Measurements from ENCODE around the gene TNS3.
"Not testable (repeated sequence)": the region's sequence is repeated elsewhere in the genome, so short reads cannot be mapped to it uniquely, and the experiment has no call there.

Gene TNS3

DNA sequence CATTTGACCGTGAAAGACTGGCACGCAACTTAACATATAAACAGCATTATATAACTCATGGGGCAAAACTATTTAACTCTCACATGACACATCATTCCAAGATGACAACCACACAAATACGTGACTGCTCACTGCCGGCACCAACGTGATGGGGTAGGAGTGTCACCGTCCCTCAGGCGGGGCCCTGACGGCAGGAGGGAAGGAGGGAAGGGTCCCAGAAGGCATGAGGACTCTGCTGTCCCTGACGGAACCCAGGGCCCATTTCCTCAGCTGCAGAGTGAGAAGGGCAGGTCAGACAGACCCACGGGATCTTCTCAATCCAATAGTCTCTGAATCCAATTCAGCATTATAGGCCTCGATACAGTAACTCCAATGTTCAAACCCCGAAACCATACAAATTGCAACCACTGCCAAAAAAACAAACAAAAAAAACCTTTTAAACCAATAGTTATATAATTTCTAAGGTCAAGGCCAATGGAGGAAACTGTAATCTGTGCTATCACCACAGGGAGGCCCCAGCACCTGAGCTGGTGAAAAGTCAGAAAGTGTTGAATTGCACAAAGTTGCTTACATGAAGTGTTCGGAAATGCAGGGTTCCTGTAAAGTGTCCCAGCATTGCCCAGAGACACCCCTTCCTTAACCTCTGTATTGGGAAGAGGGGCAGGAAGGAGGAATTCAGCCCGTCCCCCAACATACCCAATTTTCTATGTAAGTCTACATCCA lies 137.4 kb downstream of the TNS3 start:
- no peak for DNase-seq

DNA sequence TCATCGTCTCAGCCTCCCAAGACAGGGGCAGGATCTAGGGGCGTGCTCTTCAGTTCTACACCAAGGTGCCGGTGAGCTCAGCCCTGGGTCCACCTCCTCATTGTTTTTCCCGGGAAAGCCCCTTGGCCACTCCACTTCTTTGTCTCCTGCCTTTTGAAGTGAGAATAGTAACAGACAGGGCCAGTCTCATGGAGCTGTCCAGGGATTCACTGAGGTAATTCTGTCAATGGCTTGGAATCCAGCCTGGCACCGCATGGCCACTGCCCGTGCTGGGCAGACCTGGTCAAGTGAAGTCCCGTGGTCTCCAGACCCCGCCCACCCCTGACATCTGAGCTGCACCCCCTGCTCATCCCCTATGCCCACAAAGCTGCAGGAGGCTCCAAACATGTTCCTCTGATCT lies 138.9 kb downstream of the TNS3 start:
- DNase-seq: no peak

DNA sequence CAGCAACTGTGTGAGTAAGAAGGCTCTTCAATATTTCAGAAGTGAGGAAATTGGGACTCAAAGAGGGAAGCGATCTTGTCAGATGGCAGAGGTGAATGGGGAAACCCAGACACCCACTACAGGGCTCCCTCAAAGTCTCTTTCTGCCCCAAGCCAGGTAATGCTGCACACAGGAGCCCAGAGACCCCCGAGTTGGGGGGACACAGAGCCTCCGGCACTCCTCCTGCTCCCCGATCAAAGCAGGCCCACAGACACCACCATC lies 139.4 kb downstream of the TNS3 start:
- DNase-seq: no peak

DNA sequence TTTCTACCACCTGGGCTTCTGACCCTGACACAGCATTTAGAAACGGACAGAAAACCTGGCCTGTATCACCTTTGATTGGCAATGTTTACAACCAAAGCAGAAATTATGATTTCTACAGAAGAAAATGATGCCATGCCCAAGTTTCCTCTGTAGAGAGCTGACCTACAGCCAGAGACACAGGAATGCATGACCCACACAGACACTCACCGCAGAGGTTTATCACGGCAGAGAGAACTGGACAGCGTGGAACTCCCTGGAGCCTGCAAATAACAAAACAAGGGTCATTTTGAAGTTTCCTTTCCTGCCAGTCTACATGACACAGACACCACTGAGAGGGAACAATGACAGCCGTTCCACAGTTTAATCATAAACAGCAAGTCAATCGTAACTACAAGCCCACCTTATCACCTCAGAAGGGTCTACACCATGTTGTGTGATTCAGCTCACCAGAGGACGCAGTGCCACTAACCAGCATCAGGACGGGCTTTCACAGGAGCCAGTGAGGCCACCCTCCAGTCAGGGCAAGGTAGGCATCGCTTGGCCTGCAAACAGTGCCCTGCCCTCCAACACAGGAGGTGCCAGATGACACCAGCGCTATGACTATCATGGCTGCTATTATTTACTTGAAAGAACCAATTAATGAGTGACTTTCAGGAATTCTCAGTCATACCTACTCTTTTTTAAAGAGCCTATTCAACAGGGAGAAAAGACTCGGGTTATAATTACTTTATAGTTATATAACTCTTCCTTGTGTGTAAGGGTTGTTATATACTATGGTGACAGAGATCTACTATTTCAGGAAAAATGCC lies 139.9 kb downstream of the TNS3 start:
- DNase-seq: no peak

DNA sequence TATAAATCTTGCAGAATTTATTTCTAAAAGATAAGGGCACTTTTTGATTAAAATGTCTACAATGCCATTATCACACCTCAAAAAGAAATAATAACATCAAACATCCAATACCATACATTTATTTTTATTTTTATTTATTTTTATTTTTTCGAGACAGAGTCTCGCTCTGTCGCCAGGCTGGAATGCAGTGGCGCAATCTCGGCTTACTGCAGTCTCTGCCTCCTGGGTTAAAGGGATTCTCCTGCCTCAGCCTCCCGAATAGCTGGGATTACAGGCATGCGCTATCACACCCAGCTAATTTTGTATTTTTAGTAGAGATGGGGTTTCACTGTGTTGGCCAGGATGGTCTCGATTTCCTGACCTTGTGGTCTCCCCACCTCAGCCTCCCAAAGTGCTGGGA lies 140.9 kb downstream of the TNS3 start:
- not testable (repeated sequence) for DNase-seq

DNA sequence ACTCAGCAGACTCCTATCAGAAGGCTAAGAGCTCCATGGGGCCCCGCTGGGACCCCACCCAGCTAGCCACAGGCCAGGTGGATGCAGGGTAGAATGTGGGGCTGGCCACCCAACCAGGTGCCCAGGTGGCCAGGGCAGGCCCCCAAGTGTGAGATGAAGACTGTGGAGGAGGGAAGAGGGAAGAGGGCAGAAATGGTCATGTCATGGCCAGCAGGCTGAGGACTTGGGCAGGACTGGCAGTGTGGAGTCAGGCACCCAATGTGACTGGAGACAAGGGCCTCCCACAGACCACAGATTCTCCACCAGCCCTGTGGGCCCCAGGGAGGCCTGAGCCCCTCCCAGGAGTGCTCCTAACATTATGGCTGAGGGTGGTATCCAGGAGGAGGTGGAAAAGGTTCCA lies 141.6 kb downstream of the TNS3 start:
- DNase-seq: no peak

DNA sequence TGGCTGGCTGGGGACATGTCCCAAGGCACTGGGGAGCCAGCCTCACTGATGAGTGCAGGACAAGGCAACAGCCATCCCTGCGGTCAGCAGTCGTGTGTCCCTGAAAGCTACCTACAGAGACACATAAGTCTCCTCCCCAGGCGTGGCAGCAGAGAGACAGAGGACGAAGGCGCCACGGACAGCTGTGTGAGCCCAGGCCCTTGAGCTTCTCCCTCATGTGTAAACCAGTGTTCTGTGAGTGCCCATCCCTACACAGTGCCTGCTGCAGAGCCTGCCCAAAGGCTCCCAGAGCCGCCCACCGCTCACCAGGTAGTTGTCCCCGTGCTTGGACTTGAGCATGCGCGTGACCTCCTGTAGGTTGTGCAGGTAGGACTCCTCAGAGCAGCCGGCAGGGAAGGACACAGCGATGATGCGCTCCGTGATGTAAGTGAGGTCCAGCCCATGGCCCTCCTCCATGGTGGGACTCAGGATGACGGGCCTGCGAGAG lies 142.7 kb downstream of the TNS3 start:
- DNase-seq: no peak

DNA sequence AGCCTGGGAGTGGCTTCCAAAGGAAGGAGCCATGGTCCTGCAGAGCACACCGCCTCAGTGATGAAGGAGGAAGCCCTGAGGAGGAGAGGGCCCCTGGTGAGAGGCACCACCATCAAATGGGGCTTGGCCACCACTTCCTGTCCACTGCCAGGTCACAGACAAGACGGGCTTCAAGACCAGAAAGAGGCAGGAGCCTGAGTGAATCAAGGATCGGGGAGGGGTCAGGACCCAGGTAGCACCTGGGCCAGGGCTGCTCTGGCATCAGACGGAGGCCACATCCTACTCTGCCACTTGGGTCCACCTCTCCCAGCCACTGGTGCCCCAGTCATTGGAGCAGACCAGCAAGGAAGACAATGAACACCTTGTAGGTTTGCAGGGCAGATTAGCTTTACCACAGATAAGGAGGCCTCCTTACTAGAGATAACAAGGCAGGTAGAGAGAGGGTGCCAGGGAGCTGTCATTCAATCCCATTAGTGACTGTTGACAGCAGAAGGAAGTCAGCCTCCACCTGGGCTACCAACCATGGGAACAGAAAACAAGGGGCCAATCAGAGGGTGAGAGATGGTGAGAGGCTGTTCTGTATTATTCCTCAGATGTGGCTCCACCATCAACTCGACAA lies 143.4 kb downstream of the TNS3 start:
- DNase-seq: no peak

DNA sequence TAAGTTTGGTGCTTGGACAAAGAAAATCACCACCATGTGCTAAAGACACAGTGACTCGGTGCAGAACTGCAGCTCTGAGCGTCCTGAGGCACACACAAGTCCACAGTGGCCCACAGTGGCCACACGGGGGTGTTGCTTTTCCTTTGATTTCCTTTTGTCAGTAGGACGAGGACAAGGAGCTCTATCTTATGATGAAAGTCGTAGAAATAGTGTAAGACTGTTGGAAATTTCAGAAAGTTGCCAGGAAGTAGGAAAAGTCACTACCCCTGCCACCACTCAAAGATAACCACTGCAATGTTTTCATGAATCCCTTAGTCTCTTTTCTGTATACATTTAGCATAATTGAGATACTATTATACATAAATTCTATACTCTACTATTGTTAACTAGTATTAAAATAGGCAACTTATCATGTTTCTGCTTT lies 146.0 kb downstream of the TNS3 start:
- DNase-seq: no peak

DNA sequence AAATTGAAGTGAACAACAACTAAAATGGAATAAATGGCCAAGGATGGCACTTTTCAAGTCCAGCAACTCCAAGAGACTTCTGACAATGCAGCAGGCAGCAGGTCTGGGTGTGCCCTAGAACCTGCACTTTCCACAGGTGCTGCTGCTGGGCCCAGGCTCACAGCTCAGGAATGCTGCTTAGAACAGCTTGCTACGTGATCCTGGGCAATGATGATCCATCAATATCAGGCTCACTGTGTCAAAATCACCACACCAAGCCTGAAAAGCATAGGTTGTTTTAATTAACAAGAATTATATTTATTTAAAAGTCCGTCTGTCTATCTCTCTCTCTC lies 148.4 kb downstream of the TNS3 start:
- no peak for DNase-seq

DNA sequence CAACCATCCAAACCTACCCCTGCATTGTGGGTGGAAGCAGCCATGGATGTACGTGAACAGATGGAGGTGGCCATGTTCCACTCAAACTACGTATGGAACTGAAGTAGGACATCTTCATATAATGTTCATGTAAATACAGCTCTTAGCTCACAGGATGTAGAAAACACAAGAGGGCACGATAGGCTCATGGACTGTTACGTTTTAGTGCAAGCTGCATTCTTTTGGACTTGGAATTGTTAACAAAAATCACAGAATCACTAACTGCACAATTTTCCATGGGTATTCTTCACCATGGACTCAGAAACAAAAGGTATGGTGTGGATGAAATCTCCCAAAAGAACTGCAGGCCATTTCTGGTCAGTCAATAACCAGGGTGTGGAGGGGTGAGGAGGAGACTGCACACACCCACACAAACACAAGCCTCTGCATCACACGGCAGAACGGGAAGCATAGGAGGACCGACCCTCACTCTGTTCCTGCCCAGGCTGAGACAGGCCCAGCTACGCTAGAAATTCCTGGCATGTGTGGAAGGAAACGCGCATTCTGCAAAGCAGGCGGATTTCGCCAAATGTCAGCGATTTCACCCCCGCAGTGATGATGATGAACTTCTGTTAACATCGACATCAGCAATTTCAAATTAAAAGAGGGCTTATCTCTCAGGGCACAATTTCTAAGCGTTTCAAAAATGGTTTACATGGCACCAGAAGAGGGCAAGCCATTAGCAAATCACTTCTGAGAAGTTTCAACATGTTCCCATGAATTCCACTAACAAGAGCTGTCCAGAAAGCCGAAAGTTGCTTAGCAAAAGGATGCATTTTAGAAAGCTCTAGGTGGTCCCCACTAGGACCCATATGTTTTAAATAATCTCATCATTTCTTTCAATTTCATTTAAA lies 149.0 kb downstream of the TNS3 start:
- no peak for DNase-seq

DNA sequence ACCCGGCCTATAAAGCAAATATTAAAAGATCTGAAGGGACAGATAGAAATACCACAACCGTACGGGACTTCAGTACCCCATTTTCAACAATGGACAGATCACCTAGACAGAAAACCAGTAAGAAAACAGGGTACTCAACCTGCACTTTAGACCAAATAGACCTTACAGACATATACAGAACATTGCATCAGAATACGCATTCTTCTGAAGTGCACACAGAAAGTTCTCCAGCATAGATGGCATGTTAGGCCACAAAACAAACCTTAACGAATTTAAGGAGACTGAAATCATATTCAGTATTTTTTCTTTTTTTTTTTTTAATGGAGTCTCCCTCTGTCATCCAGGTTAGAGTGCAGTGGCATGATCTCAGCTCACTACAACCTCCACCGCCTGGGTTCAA lies 151.5 kb downstream of the TNS3 start:
- DNase-seq: no peak

DNA sequence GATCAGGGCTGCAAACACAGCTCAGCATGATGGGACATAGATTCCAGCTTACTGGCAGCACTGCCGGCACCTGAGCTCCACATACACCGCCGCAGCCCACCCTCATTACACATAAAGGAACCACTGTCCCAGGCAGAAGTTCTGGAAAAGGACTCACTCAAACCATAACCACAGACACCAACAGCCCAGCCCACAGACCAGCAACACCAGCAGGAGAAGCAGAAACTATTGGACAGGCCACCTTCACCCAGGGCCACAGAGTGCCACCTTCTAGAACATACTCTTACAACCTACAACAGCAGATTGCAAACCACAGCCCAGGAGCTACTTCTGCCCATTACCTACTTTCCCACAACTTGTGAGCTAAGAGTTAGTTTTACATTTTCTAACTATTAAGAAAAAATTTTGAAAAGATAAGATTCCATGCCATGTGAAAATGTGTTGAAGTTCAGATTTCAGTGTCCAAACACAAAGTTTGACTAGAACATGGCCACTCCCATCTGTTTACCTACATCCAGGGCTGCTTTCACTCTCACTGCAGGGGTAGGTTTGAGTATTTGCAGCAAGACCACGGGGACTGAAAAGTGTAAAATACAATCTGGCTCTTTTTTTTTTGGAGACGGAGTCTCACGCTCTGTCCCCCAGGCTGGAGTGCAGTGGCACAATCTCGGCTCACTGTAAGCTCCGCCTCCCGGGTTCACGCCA lies 153.0 kb downstream of the TNS3 start:
- DNase-seq: no peak

DNA sequence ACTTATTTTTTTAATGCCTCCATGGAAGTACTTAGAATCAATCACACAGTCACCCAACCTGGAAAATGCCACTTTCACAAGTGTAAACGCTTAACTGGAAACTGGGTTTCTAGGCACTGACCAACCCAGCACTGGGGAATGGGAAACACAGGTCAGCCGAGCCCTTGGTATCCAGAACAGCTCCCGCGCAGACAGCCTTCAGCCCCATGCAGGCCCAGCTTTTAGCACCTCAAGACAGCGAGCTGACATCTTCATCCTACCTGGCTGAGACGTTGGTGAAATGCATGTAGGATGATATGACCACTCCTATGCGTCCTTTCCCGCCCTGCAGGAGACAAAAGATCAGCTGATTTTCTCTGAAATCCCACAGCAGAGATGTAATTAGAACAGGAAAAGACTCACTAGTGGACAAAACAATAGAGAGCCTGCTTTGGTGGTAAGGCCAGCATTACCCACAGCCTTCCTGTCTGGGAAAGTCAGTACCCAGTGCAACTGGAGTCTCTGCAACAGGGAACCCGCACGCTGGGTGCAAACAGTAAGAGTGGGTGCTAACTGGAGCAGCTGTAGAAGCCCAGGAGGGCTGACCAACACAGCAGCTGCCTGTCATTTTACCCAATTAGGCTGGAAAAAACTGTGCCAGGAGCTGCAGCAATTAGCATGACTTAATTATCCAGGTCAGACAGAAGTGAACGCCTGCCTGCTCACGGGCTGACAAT lies 153.7 kb downstream of the TNS3 start:
- DNase-seq: peak; percentile 95

DNA sequence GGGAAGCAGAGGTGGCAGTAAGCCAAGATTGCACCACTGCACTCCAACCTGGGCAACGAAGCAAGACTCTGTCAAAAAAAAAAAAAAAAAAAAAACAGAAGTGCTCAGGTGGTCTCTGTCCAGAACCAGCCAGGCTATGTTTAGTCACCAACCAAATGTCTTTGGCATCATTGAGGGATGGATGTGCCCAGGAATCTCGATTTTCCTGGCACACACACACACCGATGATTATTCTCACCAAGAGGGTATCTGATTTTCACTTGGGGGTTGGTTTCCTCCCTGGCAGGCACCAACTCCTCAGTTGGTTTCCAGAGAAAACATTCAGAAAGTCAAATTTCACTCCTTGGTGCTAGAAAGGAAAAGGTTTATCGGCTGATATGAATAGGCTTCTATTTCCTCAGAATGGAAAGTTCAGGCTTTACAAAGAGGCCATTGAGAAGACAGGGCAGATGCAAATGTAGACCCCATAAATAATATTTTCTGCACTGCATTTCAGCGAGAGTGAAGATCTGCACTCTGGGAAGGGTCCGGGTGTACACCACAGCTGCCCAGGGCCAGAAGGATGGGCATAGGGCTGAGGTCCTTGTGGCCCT lies 154.8 kb downstream of the TNS3 start:
- DNase-seq: no peak

DNA sequence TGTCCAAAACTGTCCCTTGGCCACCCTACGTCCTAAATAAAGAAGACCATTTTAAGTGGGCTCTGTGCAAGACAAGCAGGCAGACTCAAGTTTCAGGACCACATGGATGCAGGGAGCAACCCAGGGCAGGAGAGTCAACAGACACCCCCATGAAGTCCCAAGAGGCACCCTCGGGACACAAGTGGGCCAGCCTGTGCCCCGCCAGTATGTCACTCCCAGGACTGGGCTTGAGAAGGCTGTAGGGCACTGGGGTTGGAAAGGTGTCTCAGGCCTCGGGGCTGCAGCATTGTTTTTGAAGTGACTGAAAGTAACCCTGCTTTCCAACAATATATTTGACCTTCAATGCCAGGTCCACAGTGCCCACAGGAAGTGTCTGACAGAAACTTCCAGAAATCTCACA lies 157.4 kb downstream of the TNS3 start:
- DNase-seq: no peak

DNA sequence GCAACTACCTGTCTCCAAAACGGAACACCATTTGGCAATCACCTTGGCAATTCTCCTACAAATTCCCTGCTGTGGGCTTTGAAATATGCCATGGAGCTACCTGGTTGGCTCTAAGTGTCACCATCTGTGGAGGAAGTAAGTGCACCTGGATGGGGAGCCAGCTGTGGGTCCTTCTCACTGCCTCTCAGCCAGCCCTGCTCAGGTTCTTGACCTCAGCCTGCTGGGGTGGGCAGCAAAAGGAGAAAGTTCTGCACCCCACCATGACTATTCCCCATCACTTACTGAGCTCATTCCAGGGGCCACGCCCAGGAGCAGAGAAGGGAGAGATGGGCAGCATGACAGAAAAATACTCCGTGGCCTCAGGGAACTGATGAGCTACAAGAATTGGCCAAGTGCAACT lies 158.7 kb downstream of the TNS3 start:
- no peak for DNase-seq

DNA sequence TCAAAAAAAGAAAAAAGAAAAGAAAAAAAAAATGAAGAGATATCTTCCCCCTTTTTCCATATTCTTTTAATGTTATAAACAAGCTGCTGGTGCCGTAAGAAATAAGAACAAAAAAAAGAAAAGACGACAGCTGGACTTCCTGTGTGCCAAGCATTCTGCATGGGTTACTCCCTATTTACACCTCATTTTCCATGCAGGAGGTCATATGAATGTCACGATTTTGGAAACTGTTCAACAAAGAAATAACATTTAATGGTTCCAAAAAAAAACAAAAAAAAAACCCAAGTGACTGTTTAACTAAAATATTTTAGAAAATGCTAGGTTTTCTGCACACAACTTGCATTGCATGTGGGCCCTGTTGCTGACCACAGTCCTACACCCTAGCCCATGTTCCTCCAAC lies 159.3 kb downstream of the TNS3 start:
- DNase-seq: no peak

DNA sequence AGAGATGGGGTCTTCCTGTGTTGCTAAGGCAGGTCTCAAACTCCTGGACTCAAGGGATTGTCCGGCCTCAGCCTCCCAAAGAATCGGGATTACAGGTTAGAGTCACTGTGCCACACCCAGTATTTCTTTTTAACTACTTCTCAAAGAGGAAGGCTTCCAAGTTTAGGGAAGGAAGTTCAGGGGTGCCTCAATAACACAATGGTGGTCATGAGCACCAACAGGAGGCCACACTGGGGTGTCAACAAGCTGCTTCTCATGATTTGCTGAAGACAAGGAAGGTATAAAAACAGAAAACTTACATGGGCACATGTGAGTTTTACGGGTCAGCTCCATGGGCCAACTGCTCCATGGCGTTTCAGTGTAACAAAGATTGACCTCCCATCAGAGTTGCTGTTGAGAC lies 160.5 kb downstream of the TNS3 start:
- no peak for DNase-seq

DNA sequence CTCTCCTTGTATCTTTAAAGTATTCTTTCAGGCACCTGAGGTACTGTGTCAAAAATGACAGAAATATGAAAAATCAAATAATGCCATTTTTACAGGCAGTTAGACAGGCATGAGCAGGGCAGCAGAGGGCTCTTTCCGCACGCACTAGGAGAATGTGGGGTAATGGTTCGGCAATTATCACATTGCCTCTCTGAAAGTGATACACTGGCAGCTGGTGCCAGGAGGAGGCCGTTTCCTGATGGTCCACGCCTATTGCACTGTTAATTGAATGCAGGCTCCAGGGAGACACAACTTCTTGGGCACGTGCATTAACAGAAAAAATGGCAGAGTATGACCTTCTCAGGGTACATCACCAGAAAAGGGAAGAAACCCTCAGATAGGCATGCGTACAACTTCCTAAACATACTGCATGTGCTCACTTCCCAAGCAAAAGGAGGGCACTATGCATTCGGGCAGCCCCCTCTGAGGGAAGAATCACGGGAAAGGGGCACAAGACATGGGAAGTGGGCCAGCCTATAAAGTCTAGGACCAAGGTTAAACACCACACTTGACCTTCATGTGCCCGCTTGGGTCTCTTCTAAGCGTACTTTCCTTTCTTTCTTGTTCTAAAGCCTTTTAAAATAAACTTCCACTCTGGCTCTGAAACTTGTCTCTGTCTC lies 161.7 kb downstream of the TNS3 start:
- peak; percentile 63 for DNase-seq

DNA sequence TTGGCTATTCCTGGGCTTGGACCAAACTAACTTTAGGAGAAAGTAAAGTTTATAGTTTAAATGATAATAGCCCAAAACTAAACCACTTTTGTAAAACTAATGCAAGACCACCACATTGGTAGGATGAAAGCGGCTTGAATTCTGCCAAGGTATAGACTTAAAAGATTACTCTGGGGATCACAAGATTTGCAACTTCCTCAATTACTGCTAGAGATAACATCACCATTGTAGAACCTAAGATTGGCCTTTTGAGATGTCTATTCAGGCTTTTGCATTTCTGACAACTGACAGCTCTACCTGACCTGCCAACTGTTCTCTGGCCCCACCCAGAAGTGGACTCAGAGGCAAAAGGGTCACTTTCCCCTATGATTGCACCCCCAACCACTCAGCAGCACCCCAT lies 162.4 kb downstream of the TNS3 start:
- no peak for DNase-seq

Measured in NCI-H2081 treated with DMSO at 0.1 percent for 48 hours (cell line).